ENCODE results near the gene MEIOSIN. TPM values are rescaled to one million over a fixed set of nuclear protein-coding genes. Genes with fewer than 3 reads are reported as not detected.

MEIOSIN gene
- total RNA-seq, 1 donor from 2014 or later, result not detected

DNA sequence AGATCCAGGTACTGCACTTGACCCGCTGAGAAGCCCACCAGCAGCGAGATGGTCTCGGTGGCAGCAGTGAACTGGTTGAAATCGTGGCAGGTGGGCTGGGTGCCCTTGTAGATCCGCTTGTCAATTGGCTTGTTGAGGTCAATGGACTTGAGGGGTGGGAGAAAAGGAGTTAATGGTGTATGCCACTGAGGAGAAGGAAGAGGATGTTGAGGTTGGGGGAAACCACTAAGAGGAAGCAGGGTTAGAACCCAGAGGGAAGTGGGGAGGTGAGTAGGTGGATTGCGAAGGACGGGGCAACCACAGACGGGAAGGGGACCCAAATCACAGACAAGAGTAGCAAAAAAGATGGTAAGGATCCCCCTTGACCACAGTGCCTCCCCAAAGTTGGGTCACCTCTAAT lies 57.7 kb downstream of the MEIOSIN start:
- peak overlapping the region; percentile 31 for H3K27ac Mint-ChIP-seq
- no peaks in the 10 kb centered on the region for H3K9me3 Mint-ChIP-seq (ENCODE audit: low read depth)

DNA sequence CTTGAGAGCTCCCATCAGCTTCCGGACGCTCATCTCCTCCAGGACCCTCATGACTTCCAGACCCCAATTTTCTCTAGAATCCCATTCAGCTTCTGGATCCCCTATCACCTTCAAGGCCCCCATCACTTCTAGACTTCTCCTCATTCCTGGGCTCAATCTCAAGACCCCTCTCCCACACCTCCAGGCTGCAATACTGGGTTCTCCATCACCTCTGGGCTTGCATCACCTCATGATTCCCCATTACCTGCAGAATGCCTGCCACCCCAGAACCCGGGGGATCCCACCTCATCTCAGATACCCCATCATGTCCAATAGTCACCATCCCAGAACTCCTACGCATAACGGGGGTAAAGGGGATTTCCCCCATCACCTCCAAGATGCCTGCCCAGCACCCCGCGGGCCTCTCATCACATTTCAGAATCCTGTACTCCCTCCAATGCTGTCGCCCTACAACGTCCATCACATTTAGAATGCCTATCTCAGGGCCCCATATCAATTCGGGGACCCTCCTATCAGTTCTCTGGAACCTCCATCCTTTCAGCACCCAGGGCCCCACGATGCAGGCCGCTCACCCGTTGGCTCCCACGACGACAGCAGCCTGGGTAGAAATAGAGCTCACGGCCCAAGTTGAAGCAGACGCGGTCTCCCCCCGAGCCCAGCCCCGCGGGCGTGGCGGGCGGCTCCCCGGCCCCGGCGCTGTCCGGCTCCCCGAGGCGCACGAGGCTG lies 58.7 kb downstream of the MEIOSIN start:
- Mint-ChIP-seq H3K9me3 (ENCODE audit: low read depth) (no peaks in the 10 kb centered on the region), H3K4me1 (ENCODE audit: low read depth) (peaks cover 19% of the 10 kb centered on the region), H3K27ac (peak overlapping the region; percentile 90), H3K27me3 (peaks cover 4% of the 10 kb centered on the region), H3K4me3 (ENCODE audit: low read depth) (peak overlapping the region; percentile 92), H3K36me3 (ENCODE audit: insufficient read depth) (peaks cover 15% of the 10 kb centered on the region)
- TF ChIP-seq, protein P1, sequence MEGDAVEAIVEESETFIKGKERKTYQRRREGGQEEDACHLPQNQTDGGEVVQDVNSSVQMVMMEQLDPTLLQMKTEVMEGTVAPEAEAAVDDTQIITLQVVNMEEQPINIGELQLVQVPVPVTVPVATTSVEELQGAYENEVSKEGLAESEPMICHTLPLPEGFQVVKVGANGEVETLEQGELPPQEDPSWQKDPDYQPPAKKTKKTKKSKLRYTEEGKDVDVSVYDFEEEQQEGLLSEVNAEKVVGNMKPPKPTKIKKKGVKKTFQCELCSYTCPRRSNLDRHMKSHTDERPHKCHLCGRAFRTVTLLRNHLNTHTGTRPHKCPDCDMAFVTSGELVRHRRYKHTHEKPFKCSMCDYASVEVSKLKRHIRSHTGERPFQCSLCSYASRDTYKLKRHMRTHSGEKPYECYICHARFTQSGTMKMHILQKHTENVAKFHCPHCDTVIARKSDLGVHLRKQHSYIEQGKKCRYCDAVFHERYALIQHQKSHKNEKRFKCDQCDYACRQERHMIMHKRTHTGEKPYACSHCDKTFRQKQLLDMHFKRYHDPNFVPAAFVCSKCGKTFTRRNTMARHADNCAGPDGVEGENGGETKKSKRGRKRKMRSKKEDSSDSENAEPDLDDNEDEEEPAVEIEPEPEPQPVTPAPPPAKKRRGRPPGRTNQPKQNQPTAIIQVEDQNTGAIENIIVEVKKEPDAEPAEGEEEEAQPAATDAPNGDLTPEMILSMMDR (IDR thresholded peaks at IDR 0.05; ENCODE audit: unreplicated experiment), result no peak
- DNase-seq (ENCODE audit: low spot score, unreplicated experiment), result no peak

More for the DNA sequence above, 57.7 kb downstream of the MEIOSIN start:
- Mint-ChIP-seq H3K4me1 (ENCODE audit: low read depth) (peaks cover 19% of the 10 kb centered on the region), H3K36me3 (ENCODE audit: insufficient read depth) (peaks cover 17% of the 10 kb centered on the region), H3K27me3 (peaks cover 4% of the 10 kb centered on the region), H3K4me3 (ENCODE audit: low read depth) (peak overlapping the region; percentile 92)
- TF ChIP-seq, protein P1 (IDR thresholded peaks at IDR 0.05; ENCODE audit: unreplicated experiment), result no peak
- DNase-seq (ENCODE audit: low spot score, unreplicated experiment), result no peak

DNA sequence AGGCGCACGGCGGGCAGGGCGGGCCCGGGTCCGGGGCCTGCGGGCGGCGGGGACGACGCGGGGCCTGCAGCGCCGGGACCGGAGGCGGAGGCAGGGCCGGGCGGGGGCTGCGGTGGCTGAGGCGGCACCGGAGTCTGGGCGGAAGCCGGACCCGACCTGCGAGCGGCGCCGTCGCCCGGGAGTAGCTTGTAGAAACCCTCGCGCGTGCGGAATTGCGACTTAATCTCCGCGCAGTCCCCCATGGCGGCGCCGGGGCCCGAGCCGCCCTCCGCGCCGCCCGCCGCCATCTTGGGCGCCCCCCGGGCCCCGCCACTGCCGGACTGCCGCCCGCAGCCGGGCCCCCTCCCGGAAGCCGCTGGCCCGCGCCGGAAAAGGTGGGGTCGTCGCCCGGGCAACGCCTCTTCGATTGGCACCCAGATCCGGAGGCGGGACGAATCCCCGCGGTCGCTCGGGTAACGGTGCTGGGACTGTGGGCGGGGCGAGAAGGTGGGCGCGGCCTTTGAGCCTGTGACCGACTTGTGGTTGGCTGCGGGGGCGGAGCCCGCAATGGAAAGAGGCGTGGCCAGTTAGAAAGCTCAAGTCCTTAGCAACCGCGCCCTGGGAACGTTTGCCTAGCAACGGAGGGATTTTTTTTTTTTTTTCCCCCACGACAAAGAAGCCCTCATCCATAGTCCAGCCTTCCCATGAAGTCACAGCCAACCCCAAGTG lies 59.4 kb downstream of the MEIOSIN start, which contains the start of gene DMWD:
DMWD (minus strand) TSS at position 376 of the 708 bp plus-strand sequence; CDS start at position 287, 89 bp downstream.
- H3K9me3 Mint-ChIP-seq (ENCODE audit: low read depth), result no peaks in the 10 kb centered on the region
- H3K27ac Mint-ChIP-seq, result peak within 1 kb of the TSS; percentile 90
- H3K4me3 Mint-ChIP-seq (ENCODE audit: low read depth), result peak within 1 kb of the TSS; percentile 92
- peaks cover 12% of the 10 kb centered on the region for H3K36me3 Mint-ChIP-seq (ENCODE audit: insufficient read depth)
- peaks cover 19% of the 10 kb centered on the region for H3K4me1 Mint-ChIP-seq (ENCODE audit: low read depth)
- H3K27me3 Mint-ChIP-seq, result peaks cover 4% of the 10 kb centered on the region
- DNase-seq (ENCODE audit: low spot score, unreplicated experiment), result peak; percentile 100
- TF ChIP-seq, protein P1 (IDR thresholded peaks at IDR 0.05; ENCODE audit: unreplicated experiment), result no peak

DNA sequence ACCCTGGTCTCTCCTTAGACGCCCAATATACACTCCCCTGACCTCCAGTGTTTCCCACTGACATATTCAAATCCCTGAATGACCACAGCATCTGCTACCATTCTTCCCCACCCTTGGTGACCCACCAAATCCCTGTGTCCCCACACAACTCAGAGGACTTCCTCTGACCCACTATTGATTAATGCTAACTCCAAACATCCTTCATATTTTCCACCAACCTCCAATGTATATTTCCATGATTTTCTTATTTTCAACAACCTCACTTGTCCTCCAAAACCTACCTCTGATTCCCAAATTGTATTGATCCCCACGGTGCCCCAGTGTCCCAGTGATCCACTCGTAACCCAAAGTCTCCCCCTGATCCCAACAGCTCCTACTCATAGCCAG lies 59.9 kb downstream of the MEIOSIN start:
- Mint-ChIP-seq H3K27ac (peak overlapping the region; percentile 1), H3K4me3 (ENCODE audit: low read depth) (peak overlapping the region; percentile 71)

DNA sequence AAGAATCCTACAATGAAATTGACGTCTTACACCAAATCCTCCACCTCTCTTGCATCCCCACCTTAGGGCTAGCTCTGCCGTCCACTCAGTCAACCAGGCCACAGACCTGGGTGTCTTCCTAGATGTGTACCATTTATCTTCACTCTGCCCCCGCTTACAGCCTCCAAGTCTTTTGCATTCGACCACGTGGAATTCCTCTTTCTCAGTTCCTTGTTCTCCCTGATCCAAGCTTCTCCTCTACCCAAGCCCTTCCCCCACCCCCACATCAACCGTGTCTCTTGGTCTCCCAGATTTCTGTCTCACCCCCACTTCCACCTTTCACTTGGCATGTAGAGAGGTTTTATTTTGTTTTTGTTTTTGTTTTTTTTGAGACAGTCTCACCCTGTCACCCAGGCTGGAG lies 60.6 kb downstream of the MEIOSIN start:
- no peak for DNase-seq (ENCODE audit: low spot score, unreplicated experiment)
- peaks cover 19% of the 10 kb centered on the region for H3K4me1 Mint-ChIP-seq (ENCODE audit: low read depth)
- peak overlapping the region; percentile 52 for H3K4me3 Mint-ChIP-seq (ENCODE audit: low read depth)
- H3K9me3 Mint-ChIP-seq (ENCODE audit: low read depth), result no peaks in the 10 kb centered on the region
- peaks cover 3% of the 10 kb centered on the region for H3K36me3 Mint-ChIP-seq (ENCODE audit: insufficient read depth)
- TF ChIP-seq, protein P1 (IDR thresholded peaks at IDR 0.05; ENCODE audit: unreplicated experiment), result no peak
- H3K27me3 Mint-ChIP-seq, result peaks cover 4% of the 10 kb centered on the region
- peak overlapping the region; percentile 63 for H3K27ac Mint-ChIP-seq

More for the DNA sequence above, 59.9 kb downstream of the MEIOSIN start:
- TF ChIP-seq, protein P1 (IDR thresholded peaks at IDR 0.05; ENCODE audit: unreplicated experiment), result no peak
- Mint-ChIP-seq H3K9me3 (ENCODE audit: low read depth) (no peaks in the 10 kb centered on the region), H3K27me3 (peaks cover 4% of the 10 kb centered on the region), H3K36me3 (ENCODE audit: insufficient read depth) (peaks cover 9% of the 10 kb centered on the region), H3K4me1 (ENCODE audit: low read depth) (peaks cover 19% of the 10 kb centered on the region)
- DNase-seq (ENCODE audit: low spot score, unreplicated experiment), result no peak
